WI38 (cell line): ENCODE results near the gene PDE11A.

Experiments
- H3K4me3 ChIP-seq: 2 replicates; pipeline ENCODE4 v1.5.1; 2011; ENCODE audit warnings: low read depth, mild to moderate bottlenecking, control low read depth, low read length
- CTCF ChIP-seq: IDR thresholded peaks from 2 replicates; pipeline ENCODE4 v1.5.1; 2012; ENCODE audit warnings: low read depth, mild to moderate bottlenecking, control low read depth, low read length

PDE11A gene

GRCh38 chr2:178111743-178112142, 39.2 kb upstream of the PDE11A start:
- no peak for TF ChIP-seq CTCF
- peak overlapping the region; percentile 95; the same call in 1 of the 2 replicates for H3K4me3 ChIP-seq

- no peak overlapping the region for H3K4me3 ChIP-seq
- no peak for TF ChIP-seq CTCF
Measured at GRCh38 chr2:178110681-178111080, 38.1 kb upstream of the PDE11A start.

- H3K4me3 ChIP-seq: no peak overlapping the region
- TF ChIP-seq CTCF: peak; percentile 22; the same call in 1 of the 2 replicates
Measured at GRCh38 chr2:178109813-178110212, 37.2 kb upstream of the PDE11A start.

- no peak for TF ChIP-seq CTCF
- H3K4me3 ChIP-seq: no peak overlapping the region
Measured at GRCh38 chr2:178108176-178108575, 35.6 kb upstream of the PDE11A start.

- no peak for TF ChIP-seq CTCF
- no peak overlapping the region for H3K4me3 ChIP-seq
Measured at GRCh38 chr2:178106053-178106452, 33.5 kb upstream of the PDE11A start.

- no peak for TF ChIP-seq CTCF
- no peak overlapping the region for H3K4me3 ChIP-seq
Measured at GRCh38 chr2:178105566-178105965, 33.0 kb upstream of the PDE11A start.

GRCh38 chr2:178101321-178102079, 28.9 kb upstream of the PDE11A start:
- TF ChIP-seq CTCF: no peak
- H3K4me3 ChIP-seq: no peak overlapping the region
